HepG2 (cell line): ENCODE measurements around the gene CYP27B1. TPM values are rescaled to one million over a fixed set of nuclear protein-coding genes. Genes with fewer than 3 reads are reported as not detected.

Experiments
- ARID4A ChIP-seq: sonication (generic); formaldehyde crosslinking; IDR thresholded peaks from 2 replicates; pipeline ENCODE4 v1.5.0; 2020; ENCODE audit warnings: mild to moderate bottlenecking, missing genetic modification reagents, borderline replicate concordance
- BCL6 ChIP-seq: IDR thresholded peaks from 2 replicates; pipeline ENCODE4 v1.6.1; 2016; ENCODE audit warnings: missing genetic modification reagents, missing compliant biosample characterization
- FOXK2 ChIP-seq: fragments of 450-650 bp; IDR thresholded peaks from 2 replicates; pipeline ENCODE4 v1.6.1; 2016
- HNF1B ChIP-seq: sonication (generic); formaldehyde crosslinking; IDR thresholded peaks from 2 replicates; pipeline ENCODE4 v1.5.1; 2020; ENCODE audit warnings: mild to moderate bottlenecking, moderate library complexity, missing genetic modification reagents
- HNRNPUL1 ChIP-seq: fragments of 200-400 bp; formaldehyde crosslinking; IDR thresholded peaks from 2 replicates; pipeline ENCODE4 v1.6.1; 2017; ENCODE audit warnings: low read depth, mild to moderate bottlenecking, low read length, moderate library complexity
- KDM5A ChIP-seq: fragments of 200-600 bp; sonication (generic); IDR thresholded peaks from 2 replicates; pipeline ENCODE4 v1.7.0; 2018; ENCODE audit warnings: antibody characterized with exemption, mild to moderate bottlenecking, low read length, borderline replicate concordance
- MAFK ChIP-seq, 2 experiments: IDR thresholded peaks in 1 of 2; conservative IDR thresholded peaks in 1 of 2; 2 replicates each; pipeline ENCODE4 v1.6.1; 2011; ENCODE audit warnings: improper control_type of control experiment in 2 of 2, low read length in 2 of 2
- MXI1 ChIP-seq: IDR thresholded peaks from 3 replicates; pipeline ENCODE4 v1.6.1; 2012; ENCODE audit warnings: low read depth, low read length, inconsistent platforms, borderline replicate concordance
- NR2C2 ChIP-seq: sonication (generic); formaldehyde crosslinking; IDR thresholded peaks from 2 replicates; pipeline ENCODE4 v1.4.0; 2020; ENCODE audit warnings: missing genetic modification reagents, mild to moderate bottlenecking, moderate library complexity, borderline replicate concordance
- PHF20 ChIP-seq: sonication (generic); formaldehyde crosslinking; IDR thresholded peaks from 2 replicates; pipeline ENCODE4 v1.5.0; 2020; ENCODE audit warnings: mild to moderate bottlenecking, missing genetic modification reagents
- POLR2AphosphoS2 ChIP-seq: IDR thresholded peaks from 2 replicates; pipeline ENCODE4 v1.6.1; 2011; ENCODE audit warnings: low read depth, low read length, improper control_type of control experiment
- PPARG ChIP-seq: conservative IDR thresholded peaks from 2 replicates; pipeline ENCODE4 v1.6.1; 2016; ENCODE audit warnings: missing biosample characterization, missing genetic modification reagents
- REXO4 ChIP-seq: sonication (generic); formaldehyde crosslinking; IDR thresholded peaks from 2 replicates; pipeline ENCODE4 v1.8.0; 2022; ENCODE audit warnings: missing genetic modification reagents, mild to moderate bottlenecking, borderline replicate concordance
- TAF1 ChIP-seq: sonication (generic); formaldehyde crosslinking; IDR thresholded peaks from 2 replicates; pipeline ENCODE4 v1.4.0; 2020; ENCODE audit warnings: missing genetic modification reagents
- TAF15 ChIP-seq: fragments of 200-400 bp; formaldehyde crosslinking; IDR thresholded peaks from one replicate; pipeline ENCODE4 v1.6.1; 2018; ENCODE audit warnings: mild to moderate bottlenecking, low read depth, low read length; ENCODE audit not compliant: poor library complexity, severe bottlenecking
- U2AF1 ChIP-seq: fragments of 200-400 bp; formaldehyde crosslinking; optimal IDR thresholded peaks from 2 replicates; pipeline ENCODE3; 2017; ENCODE audit warnings: mild to moderate bottlenecking, low read depth, low read length
- ZNF292 ChIP-seq: sonication (generic); formaldehyde crosslinking; IDR thresholded peaks from 2 replicates; pipeline ENCODE4 v1.8.1; 2022; ENCODE audit warnings: mild to moderate bottlenecking, low read depth, missing genetic modification reagents, borderline replicate concordance
- ZNF44 ChIP-seq: sonication (generic); formaldehyde crosslinking; IDR thresholded peaks from 2 replicates; pipeline ENCODE4 v1.5.1; 2020; ENCODE audit warnings: mild to moderate bottlenecking, missing genetic modification reagents
- ZNF784 ChIP-seq: sonication (generic); formaldehyde crosslinking; IDR thresholded peaks from 2 replicates; pipeline ENCODE4 v1.5.1; 2020; ENCODE audit warnings: missing genetic modification reagents, mild to moderate bottlenecking, borderline replicate concordance
- ZUFSP ChIP-seq: sonication (generic); formaldehyde crosslinking; IDR thresholded peaks from 2 replicates; pipeline ENCODE4 v1.9.0; 2021; ENCODE audit warnings: missing genetic modification reagents, mild to moderate bottlenecking, borderline replicate concordance
- polyA plus RNA-seq, 8 experiments: library from polyadenylated mRNA; depleted of rRNA in 3 of 8; stranded (reverse) in 7 of 8; unstranded in 1 of 8; fragments of >200 nt; fragmentation: Illumina TruSeq in 4 of 8; extraction: Trizol in 4 of 8; gene quantifications; 2 replicates each; pipeline versions ENCODE4 v1.2.1 to v1.2.3, GENCODE V29; 2011 to 2016; ENCODE audit warnings: low read depth in 4 of 8, missing spikeins in 1 of 8, mixed read lengths in 1 of 8; ENCODE audit not compliant: insufficient read depth in 1 of 8
- total RNA-seq, 5 experiments: library from RNA; depleted of rRNA; stranded (reverse); fragments of >200 nt; fragmentation: Illumina TruSeq; extraction: Trizol; gene quantifications; 2 replicates each; pipeline ENCODE4 v1.2.3, GENCODE V29; 2016; ENCODE audit warnings: low read depth in 1 of 5

CYP27B1 gene
- total and polyA plus RNA-seq, 2 of the 13 experiments (the other 11 are each of a cell fraction or from before 2014, with no cell fraction given): 2.3 to 3.0 TPM

GRCh38 chr12:57735198-57735855 is 31.6 kb downstream of the CYP27B1 start (continued):
- peak; percentile 41; the same call in 1 of the 2 replicates for TF ChIP-seq ZNF292 (CRISPR knock-in tag)
- no peak for TF ChIP-seq FOXK2
- TF ChIP-seq MAFK (conservative IDR thresholded peaks at IDR 0.05 in 1 of 2, IDR thresholded peaks at IDR 0.05 in 1 of 2; ENCODE audit: low read length in 2 of 2): no peak
- TF ChIP-seq MXI1: no peak
- TF ChIP-seq ARID4A: peak; percentile 22; the same call in 1 of the 2 replicates
- TF ChIP-seq PPARG (CRISPR knock-in tag): peak; percentile 84; the same call in 1 of the 2 replicates
- TF ChIP-seq NR2C2: no peak
- TF ChIP-seq U2AF1: no peak
- TF ChIP-seq BCL6 (CRISPR knock-in tag): peak; percentile 35; the same call in 1 of the 2 replicates
- TF ChIP-seq KDM5A: no peak
- TF ChIP-seq ZNF44 (CRISPR knock-in tag): no peak
- no peak for TF ChIP-seq HNRNPUL1
- TF ChIP-seq ZNF784: no peak
- no peak for TF ChIP-seq ZUFSP
- no peak for TF ChIP-seq POLR2AphosphoS2
- TF ChIP-seq REXO4 (CRISPR knock-in tag): no peak
- TF ChIP-seq TAF1 (CRISPR knock-in tag): no peak
- no peak for TF ChIP-seq TAF15
- TF ChIP-seq HNF1B (CRISPR knock-in tag): no peak
- peak; percentile 16; the same call in 1 of the 2 replicates for TF ChIP-seq PHF20
